Neural progenitor cell (in vitro differentiated cells): Measurements from ENCODE around the gene IPO4. TPM values are rescaled to one million over a fixed set of nuclear protein-coding genes. Genes with fewer than 3 reads are reported as not detected.
A peak's percentile ranks its signal among the peaks of the same experiment; 100 is the strongest.

Experiments
- DNase-seq: peaks from one replicate; pipeline ENCODE4 v3.0.0-alpha.2; 2016; ENCODE audit warnings: low spot score
- H2AFZ ChIP-seq: fragments of 200-600 bp; sonication (generic); replicated peaks from 2 replicates; pipeline ENCODE4 v1.6.1; 2016; ENCODE audit warnings: antibody characterized with exemption
- H3F3A ChIP-seq: fragments of 200-600 bp; sonication (generic); 2 replicates; pipeline ENCODE4 v1.6.1; 2016; ENCODE audit warnings: antibody characterized with exemption, low read depth
- H3K27ac ChIP-seq: fragments of 200-600 bp; sonication (generic); 2 replicates; pipeline ENCODE4 v1.5.1; 2016; ENCODE audit warnings: mild to moderate bottlenecking
- H3K27me3 ChIP-seq: fragments of 200-600 bp; sonication (generic); 2 replicates; pipeline ENCODE4 v1.6.1; 2016; ENCODE audit warnings: mild to moderate bottlenecking, moderate library complexity
- H3K36me3 ChIP-seq: fragments of 200-600 bp; sonication (generic); 2 replicates; pipeline ENCODE4 v1.5.1; 2016
- H3K4me1 ChIP-seq: fragments of 200-600 bp; sonication (generic); 2 replicates; pipeline ENCODE4 v1.6.1; 2016; ENCODE audit warnings: mixed run types
- H3K4me2 ChIP-seq: fragments of 200-600 bp; sonication (generic); 2 replicates; pipeline ENCODE4 v1.6.1; 2016
- H3K4me3 ChIP-seq: fragments of 200-600 bp; sonication (generic); 2 replicates; pipeline ENCODE4 v1.5.1; 2016
- H3K79me2 ChIP-seq: fragments of 200-600 bp; sonication (generic); 2 replicates; pipeline ENCODE4 v1.6.1; 2016; ENCODE audit warnings: low read depth
- H3K9ac ChIP-seq: fragments of 200-600 bp; sonication (generic); 2 replicates; pipeline ENCODE4 v1.6.1; 2016
- H3K9me3 ChIP-seq: fragments of 200-600 bp; sonication (generic); 2 replicates; pipeline ENCODE4 v1.5.1; 2016; ENCODE audit warnings: low read depth
- H4K20me1 ChIP-seq: fragments of 200-600 bp; sonication (generic); 2 replicates; pipeline ENCODE4 v1.6.1; 2016; ENCODE audit warnings: low read depth
- H3K27ac Mint-ChIP-seq: 3 replicates; pipeline ENCODE4 v1.8.0; 2021; ENCODE audit warnings: mixed read lengths
- H3K27me3 Mint-ChIP-seq: 2 replicates; pipeline ENCODE4 v1.8.0; 2022; ENCODE audit warnings: low read depth, mild to moderate bottlenecking, inconsistent platforms, moderate library complexity, mixed read lengths; ENCODE audit not compliant: insufficient read depth
- H3K36me3 Mint-ChIP-seq: 3 replicates; pipeline ENCODE4 v1.8.0; 2021; ENCODE audit warnings: mixed read lengths
- H3K4me1 Mint-ChIP-seq: 3 replicates; pipeline ENCODE4 v1.8.0; 2021; ENCODE audit warnings: mixed read lengths
- H3K4me3 Mint-ChIP-seq: 3 replicates; pipeline ENCODE4 v1.8.0; 2021; ENCODE audit warnings: mild to moderate bottlenecking, moderate library complexity, mixed read lengths
- H3K9me3 Mint-ChIP-seq: 3 replicates; pipeline ENCODE4 v1.8.0; 2020; ENCODE audit warnings: mixed read lengths
- CTCF ChIP-seq: fragments of 200-600 bp; sonication (generic); IDR thresholded peaks from 2 replicates; pipeline ENCODE4 v1.5.1; 2017; ENCODE audit warnings: antibody characterized with exemption, mild to moderate bottlenecking
- EZH2 ChIP-seq: fragments of 200-600 bp; sonication (generic); IDR thresholded peaks from 2 replicates; pipeline ENCODE4 v1.6.1; 2017; ENCODE audit warnings: antibody characterized with exemption, mild to moderate bottlenecking, moderate library complexity
- EZH2phosphoT487 ChIP-seq: fragments of 200-600 bp; sonication (generic); IDR thresholded peaks from 2 replicates; pipeline ENCODE4 v1.6.1; 2017; ENCODE audit warnings: antibody characterized with exemption
- total RNA-seq: library from RNA; depleted of rRNA; stranded (reverse); fragments of >200 nt; gene quantifications from 2 replicates; pipeline ENCODE4 v1.2.3, GENCODE V29; 2015; ENCODE audit warnings: low replicate concordance

The IPO4 gene
- total RNA-seq, 1 donor from 2014 or later: 15.9 TPM

- H3K27me3 ChIP-seq: no peaks in the 10 kb centered on the region
Observed at GRCh38 chr14:24189059-24189375, 401 bp upstream of the IPO4 start.

DNA sequence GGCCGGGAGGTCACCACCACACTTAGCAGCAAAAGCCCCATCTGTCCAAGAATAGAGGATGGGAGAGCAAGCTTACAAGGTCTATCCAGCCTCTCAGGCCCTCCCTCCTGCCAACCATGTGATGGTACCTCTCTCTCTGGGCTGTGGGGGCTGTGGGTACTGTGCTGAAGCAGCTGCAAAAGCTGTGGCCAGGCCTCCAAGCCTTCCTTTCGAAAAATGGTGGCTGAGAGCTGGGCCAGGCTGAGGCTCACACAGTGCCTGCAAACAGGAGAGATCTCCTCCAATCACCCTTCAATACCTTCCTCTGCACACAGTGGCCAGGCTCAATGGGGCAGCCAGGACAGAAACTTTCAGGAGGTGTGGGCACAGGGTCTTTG, 1.1 kb downstream of the IPO4 start:
- Mint-ChIP-seq H3K36me3 (peaks cover 24% of the 10 kb centered on the region), H3K4me3 (peak overlapping the region; percentile 88), H3K9me3 (no peaks in the 10 kb centered on the region), H3K4me1 (peaks cover 19% of the 10 kb centered on the region), H3K27me3 (peaks cover 3% of the 10 kb centered on the region), H3K27ac (no peak overlapping the region)
- Histone ChIP-seq H3K36me3 (no peaks in the 10 kb centered on the region), H3K9ac (peak overlapping the region; percentile 40), H3F3A (peaks cover 19% of the 10 kb centered on the region), H3K4me2 (peak overlapping the region; percentile 87), H4K20me1 (peaks cover 12% of the 10 kb centered on the region), H3K9me3 (no peaks in the 10 kb centered on the region), H3K79me2 (peaks cover 15% of the 10 kb centered on the region), H3K4me1 (peaks cover 6% of the 10 kb centered on the region), H3K27ac (no peak overlapping the region), H2AFZ (no peak overlapping the region), H3K27me3 (no peaks in the 10 kb centered on the region), H3K4me3 (peak overlapping the region; percentile 65)
- DNase-seq: no peak
- no peak for TF ChIP-seq EZH2
- TF ChIP-seq EZH2phosphoT487: no peak
- no peak for TF ChIP-seq CTCF

More at GRCh38 chr14:24189059-24189375, 401 bp upstream of the IPO4 start:
- Mint-ChIP-seq H3K4me3 (peak overlapping the region; percentile 88), H3K4me1 (peaks cover 20% of the 10 kb centered on the region), H3K27me3 (peaks cover 2% of the 10 kb centered on the region), H3K27ac (peak overlapping the region; percentile 76), H3K9me3 (no peaks in the 10 kb centered on the region), H3K36me3 (peaks cover 23% of the 10 kb centered on the region)
- no peaks in the 10 kb centered on the region for H3K36me3 ChIP-seq
- H3K4me1 ChIP-seq: peaks cover 6% of the 10 kb centered on the region
- peaks cover 19% of the 10 kb centered on the region for H3F3A ChIP-seq
- peak overlapping the region; percentile 4 for H2AFZ ChIP-seq
- TF ChIP-seq EZH2 (no peak), EZH2phosphoT487 (no peak), CTCF (no peak)
- peak overlapping the region; percentile 65 for H3K4me3 ChIP-seq
- no peak overlapping the region for H3K27ac ChIP-seq
- H3K9ac ChIP-seq: no peak overlapping the region
- H4K20me1 ChIP-seq: peaks cover 12% of the 10 kb centered on the region
- H3K79me2 ChIP-seq: peaks cover 15% of the 10 kb centered on the region
- DNase-seq: no peak
- H3K9me3 ChIP-seq: no peaks in the 10 kb centered on the region
- peak overlapping the region; percentile 87 for H3K4me2 ChIP-seq

DNA sequence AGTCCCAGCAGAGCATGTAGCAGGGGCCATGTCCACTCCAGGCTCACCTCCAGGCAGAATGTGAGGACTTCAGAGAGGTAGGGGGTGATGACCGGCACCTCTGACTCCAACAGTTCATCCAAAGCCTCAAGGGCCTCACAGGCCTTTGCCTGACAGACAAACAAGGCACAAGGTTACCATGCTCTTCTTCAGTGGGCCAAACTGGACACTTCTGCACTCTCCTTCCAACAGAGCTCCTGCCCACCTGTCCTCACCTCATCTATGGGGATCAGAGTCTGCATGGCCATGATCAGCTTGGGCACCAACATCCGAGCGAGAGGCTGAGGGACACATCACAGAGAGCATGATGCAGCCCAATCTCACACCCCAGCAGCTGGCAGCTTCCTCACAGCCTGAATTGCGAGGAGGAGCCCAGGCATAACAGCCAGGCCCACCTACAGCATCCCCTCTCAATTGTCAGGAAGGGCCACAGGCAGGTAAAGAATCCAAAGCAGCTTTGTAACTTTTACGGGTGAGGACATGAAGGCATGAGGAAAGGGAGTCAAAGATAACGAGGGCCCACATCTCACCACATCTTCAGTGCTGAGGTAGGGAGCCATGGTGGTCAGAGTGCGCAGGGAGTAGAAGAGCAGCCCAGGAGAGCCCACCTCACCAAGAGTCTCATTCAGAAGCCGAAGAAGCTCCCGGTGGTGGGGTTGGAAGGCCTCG, 1.6 kb downstream of the IPO4 start:
- peaks cover 19% of the 10 kb centered on the region for H3K4me1 Mint-ChIP-seq
- peak overlapping the region; percentile 88 for H3K4me3 Mint-ChIP-seq
- H4K20me1 ChIP-seq: peaks cover 12% of the 10 kb centered on the region
- no peak overlapping the region for H3K27ac Mint-ChIP-seq
- H3K4me3 ChIP-seq: no peak overlapping the region
- H3K27ac ChIP-seq: no peak overlapping the region
- H3K27me3 ChIP-seq: no peaks in the 10 kb centered on the region
- H3K27me3 Mint-ChIP-seq: peaks cover 3% of the 10 kb centered on the region
- H3K9me3 ChIP-seq: no peaks in the 10 kb centered on the region
- no peak overlapping the region for H2AFZ ChIP-seq
- H3K36me3 ChIP-seq: no peaks in the 10 kb centered on the region
- peaks cover 19% of the 10 kb centered on the region for H3F3A ChIP-seq
- H3K4me2 ChIP-seq: no peak overlapping the region
- H3K79me2 ChIP-seq: peaks cover 15% of the 10 kb centered on the region
- no peak for TF ChIP-seq EZH2
- no peak for TF ChIP-seq CTCF
- TF ChIP-seq EZH2phosphoT487: no peak
- peaks cover 23% of the 10 kb centered on the region for H3K36me3 Mint-ChIP-seq
- DNase-seq: no peak
- no peak overlapping the region for H3K9ac ChIP-seq
- H3K4me1 ChIP-seq: peaks cover 6% of the 10 kb centered on the region
- no peaks in the 10 kb centered on the region for H3K9me3 Mint-ChIP-seq
